Thymus (tissue), 11 donors: ENCODE data around the gene SLC2A13. TPM values are rescaled to one million over a fixed set of nuclear protein-coding genes. Genes with fewer than 3 reads are reported as not detected.
"Not testable (repeated sequence)": the region's sequence is repeated elsewhere in the genome, so short reads cannot be mapped to it uniquely, and the experiment has no call there.

Source experiments
- DNase-seq, 9 donors: peaks; one replicate each; pipeline ENCODE4 v3.0.0-alpha.2; 2013; ENCODE audit warnings: low spot score in 9 of 9, low read depth in 6 of 9, missing footprints in 1 of 9
- H3K27ac ChIP-seq, 2 donors: one replicate each; pipeline ENCODE4 v1.5.1; 2013; ENCODE audit warnings: control low read depth in 1 of 2, low read depth in 1 of 2, low read length in 1 of 2, mild to moderate bottlenecking in 1 of 2, moderate library complexity in 1 of 2
- H3K27me3 ChIP-seq, 2 donors: one replicate each; pipeline ENCODE4 v1.5.1; 2013; ENCODE audit warnings: low read length in 1 of 2; ENCODE audit not compliant: control insufficient read depth in 2 of 2, insufficient read depth in 1 of 2
- H3K36me3 ChIP-seq, 2 donors: one replicate each; pipeline ENCODE4 v1.5.1; 2013; ENCODE audit warnings: low read length in 1 of 2, mild to moderate bottlenecking in 1 of 2, moderate library complexity in 1 of 2; ENCODE audit not compliant: control insufficient read depth in 2 of 2, insufficient read depth in 2 of 2
- H3K4me1 ChIP-seq, 2 donors: one replicate each; pipeline ENCODE4 v1.5.1; 2013; ENCODE audit warnings: low read length in 2 of 2; ENCODE audit not compliant: control insufficient read depth in 2 of 2, insufficient read depth in 2 of 2
- H3K4me3 ChIP-seq, 2 donors: one replicate each; pipeline ENCODE4 v1.5.1; 2013; ENCODE audit warnings: low read length in 2 of 2, control low read depth in 1 of 2, mild to moderate bottlenecking in 1 of 2
- H3K9me3 ChIP-seq, 2 donors: one replicate each; pipeline ENCODE4 v1.5.1; 2013; ENCODE audit warnings: low read length in 1 of 2, mild to moderate bottlenecking in 1 of 2; ENCODE audit not compliant: control insufficient read depth in 2 of 2, insufficient read depth in 1 of 2
- WGBS: extraction: QIAGEN DNeasy Blood & Tissue Kit; methylation state at CpG from one replicate; pipeline ENCODE4 v1.1.7; 2013; 5-methylcytosine and 5-hydroxymethylcytosine counted together
- polyA plus RNA-seq: library from polyadenylated mRNA; stranded (reverse); fragments of 200-250 nt; gene quantifications from one replicate; pipeline ENCODE4 v1.2.3, GENCODE V29; 2013
- total RNA-seq: library from RNA; stranded (reverse); fragments of 120-200 nt; gene quantifications from one replicate; pipeline ENCODE4 v1.2.4, GENCODE V29; 2013
- donor health status: healthy.

The SLC2A13 gene
- total and polyA plus RNA-seq, 2 donors: 2.6 to 3.4 TPM

DNA sequence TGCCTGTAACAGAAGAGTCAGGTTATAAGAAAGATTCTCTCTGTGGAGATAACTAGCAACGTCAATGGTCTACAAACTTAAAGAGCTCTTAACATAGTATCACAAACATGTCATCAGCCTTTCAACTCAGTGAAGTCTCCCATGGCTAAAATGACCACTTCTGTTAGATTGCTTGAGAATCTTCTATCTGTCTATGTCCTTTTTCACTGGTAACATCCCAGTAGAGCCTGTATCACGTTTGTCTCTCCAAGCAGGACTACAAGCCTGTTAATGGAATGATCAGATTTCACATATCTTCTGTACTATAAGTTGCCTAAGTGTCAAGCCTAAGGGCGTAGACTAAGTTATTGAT lies 50.7 kb downstream of the SLC2A13 start:
- 94% methylated on average over 3 of the region's 3 CpGs for WGBS

DNA sequence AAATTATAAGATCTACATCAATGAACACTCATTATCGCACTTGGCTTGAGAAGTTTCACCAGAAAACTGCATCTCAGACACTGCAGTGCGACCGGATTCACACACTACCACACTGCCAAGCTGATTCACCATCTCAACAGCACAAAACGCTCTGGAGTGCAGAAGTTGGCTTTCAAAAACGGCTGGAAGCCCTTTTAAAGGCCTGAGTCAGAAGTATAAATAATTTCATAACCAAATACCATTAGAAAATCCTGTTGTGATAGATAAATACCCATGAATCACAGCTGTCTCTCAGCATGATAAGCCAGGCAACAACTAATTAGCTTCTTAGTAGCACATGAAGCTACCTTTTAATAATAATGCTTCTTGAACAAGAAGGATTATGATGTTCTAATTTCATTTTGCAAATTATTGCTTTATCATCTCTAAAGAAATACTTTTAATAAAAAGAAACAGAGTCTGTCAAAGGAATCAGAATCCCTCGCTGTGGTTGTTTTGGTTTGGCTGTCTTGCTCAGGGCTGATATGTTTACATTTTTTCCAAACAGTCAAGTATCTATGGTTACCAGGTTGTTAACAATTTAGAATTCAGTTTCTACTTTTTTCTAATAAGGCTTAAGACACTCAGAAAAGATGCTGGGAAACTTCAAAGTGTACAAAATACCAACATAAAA lies 51.2 kb downstream of the SLC2A13 start:
- DNase-seq: no peak
- no peaks in the 10 kb centered on the region for H3K27me3 ChIP-seq
- 88% methylated on average over 6 of the region's 6 CpGs for WGBS
- no peak overlapping the region for H3K4me3 ChIP-seq
- no peaks in the 10 kb centered on the region for H3K4me1 ChIP-seq
- no peak overlapping the region for H3K27ac ChIP-seq
- no peaks in the 10 kb centered on the region for H3K36me3 ChIP-seq
- no peaks in the 10 kb centered on the region for H3K9me3 ChIP-seq

More for the DNA sequence above, 50.7 kb downstream of the SLC2A13 start:
- H3K27ac ChIP-seq: no peak overlapping the region
- no peak for DNase-seq
- H3K4me3 ChIP-seq: no peak overlapping the region
- no peaks in the 10 kb centered on the region for H3K4me1 ChIP-seq
- H3K9me3 ChIP-seq: no peaks in the 10 kb centered on the region
- no peaks in the 10 kb centered on the region for H3K36me3 ChIP-seq
- no peaks in the 10 kb centered on the region for H3K27me3 ChIP-seq

GRCh38 chr12:40049268-40049667 lies 56.6 kb downstream of the SLC2A13 start:
- no peaks in the 10 kb centered on the region for H3K4me1 ChIP-seq
- H3K4me3 ChIP-seq: no peak overlapping the region
- DNase-seq: no peak
- 91% methylated on average over 1 of the region's 1 CpG for WGBS
- H3K36me3 ChIP-seq: no peaks in the 10 kb centered on the region
- H3K27ac ChIP-seq: no peak overlapping the region
- H3K27me3 ChIP-seq: no peaks in the 10 kb centered on the region
- no peaks in the 10 kb centered on the region for H3K9me3 ChIP-seq

DNA sequence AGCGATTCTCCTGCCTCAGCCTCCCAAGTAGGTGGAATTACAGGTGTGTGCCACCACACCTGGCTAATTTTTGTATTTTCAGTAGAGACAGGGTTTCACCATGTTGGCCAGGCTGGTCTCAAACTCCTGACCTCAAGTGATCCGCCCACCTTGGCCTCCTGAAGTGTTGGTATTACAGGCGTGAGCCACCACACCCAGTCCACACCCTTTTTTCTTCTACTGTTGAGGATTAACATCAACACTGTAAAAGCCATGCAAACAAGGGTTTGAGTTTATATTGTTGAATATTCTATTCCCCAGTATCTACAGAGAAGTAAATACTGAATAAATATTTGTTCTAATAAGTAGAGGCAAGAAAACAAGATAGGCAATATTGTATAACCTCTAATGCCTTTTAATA lies 58.9 kb downstream of the SLC2A13 start:
- H3K9me3 ChIP-seq, H3K36me3 ChIP-seq, H3K4me3 ChIP-seq, DNase-seq, H3K27ac ChIP-seq, H3K4me1 ChIP-seq, H3K27me3 ChIP-seq: not testable (repeated sequence)
- WGBS: 95% methylated on average over 3 of the region's 3 CpGs

DNA sequence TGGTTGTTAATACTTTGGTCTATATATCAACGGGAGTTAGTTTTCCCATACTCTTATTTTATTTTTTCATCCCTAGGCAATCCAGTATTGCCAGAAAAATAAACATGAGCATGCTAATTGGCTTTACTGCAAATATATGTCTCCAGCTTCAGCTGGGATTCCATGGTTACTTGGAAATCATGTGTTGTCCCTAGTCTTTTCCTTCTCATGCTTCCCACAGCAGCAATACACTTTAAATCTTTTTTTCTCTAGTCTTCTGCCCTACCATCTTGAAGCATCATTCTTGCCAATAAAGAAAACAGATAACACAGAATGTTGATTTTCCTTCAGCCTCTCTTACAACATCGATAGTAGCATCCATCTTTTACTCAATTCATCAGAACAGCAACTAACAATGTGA lies 60.2 kb downstream of the SLC2A13 start:
- no peak for DNase-seq
- Histone ChIP-seq H3K4me3 (no peak overlapping the region), H3K27ac (no peak overlapping the region), H3K9me3 (no peaks in the 10 kb centered on the region), H3K36me3 (no peaks in the 10 kb centered on the region), H3K4me1 (no peaks in the 10 kb centered on the region), H3K27me3 (no peaks in the 10 kb centered on the region)
- 95% methylated on average over 2 of the region's 2 CpGs for WGBS

GRCh38 chr12:40044396-40044795 lies 61.5 kb downstream of the SLC2A13 start:
- Histone ChIP-seq H3K27ac (no peak overlapping the region), H3K36me3 (no peaks in the 10 kb centered on the region), H3K4me3 (no peak overlapping the region), H3K4me1 (no peaks in the 10 kb centered on the region), H3K27me3 (no peaks in the 10 kb centered on the region), H3K9me3 (no peaks in the 10 kb centered on the region)
- no peak for DNase-seq

DNA sequence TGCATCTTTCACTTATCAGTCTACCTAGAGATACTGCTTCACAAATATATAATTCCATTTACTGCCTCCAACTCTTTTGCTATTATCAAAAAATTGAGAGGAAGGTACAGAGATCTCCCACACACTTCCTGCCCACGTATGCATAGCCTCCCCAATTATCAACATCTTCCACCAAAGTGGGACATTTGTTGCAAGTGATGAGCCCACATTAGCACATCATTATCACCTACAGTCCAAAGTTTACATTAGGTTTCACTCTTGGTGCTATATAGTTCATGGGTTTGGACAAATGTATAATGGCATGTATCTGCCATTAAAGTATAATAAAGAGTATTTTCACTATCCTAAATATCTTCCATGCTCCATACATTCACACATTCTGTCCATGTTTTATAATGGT lies 66.3 kb downstream of the SLC2A13 start:
- DNase-seq: no peak
- Histone ChIP-seq H3K9me3 (no peaks in the 10 kb centered on the region), H3K27ac (no peak overlapping the region), H3K4me3 (no peak overlapping the region), H3K4me1 (no peaks in the 10 kb centered on the region), H3K27me3 (no peaks in the 10 kb centered on the region), H3K36me3 (no peaks in the 10 kb centered on the region)
- WGBS: 71% methylated on average over 1 of the region's 1 CpG

GRCh38 chr12:40038619-40039018 lies 67.3 kb downstream of the SLC2A13 start:
- Histone ChIP-seq H3K4me1 (no peaks in the 10 kb centered on the region), H3K4me3 (no peak overlapping the region), H3K36me3 (no peaks in the 10 kb centered on the region), H3K9me3 (no peaks in the 10 kb centered on the region), H3K27ac (no peak overlapping the region), H3K27me3 (no peaks in the 10 kb centered on the region)
- WGBS: 94% methylated on average over 3 of the region's 3 CpGs
- no peak for DNase-seq

GRCh38 chr12:40034712-40035111 lies 71.2 kb downstream of the SLC2A13 start:
- no peaks in the 10 kb centered on the region for H3K9me3 ChIP-seq
- no peaks in the 10 kb centered on the region for H3K36me3 ChIP-seq
- 44% methylated on average over 2 of the region's 2 CpGs for WGBS
- H3K4me3 ChIP-seq: no peak overlapping the region
- DNase-seq: no peak
- H3K27ac ChIP-seq: no peak overlapping the region
- H3K4me1 ChIP-seq: no peaks in the 10 kb centered on the region
- H3K27me3 ChIP-seq: no peaks in the 10 kb centered on the region

- H3K4me1 ChIP-seq: no peaks in the 10 kb centered on the region
- no peak overlapping the region for H3K4me3 ChIP-seq
- no peak overlapping the region for H3K27ac ChIP-seq
- no peaks in the 10 kb centered on the region for H3K9me3 ChIP-seq
- no peaks in the 10 kb centered on the region for H3K27me3 ChIP-seq
- H3K36me3 ChIP-seq: no peaks in the 10 kb centered on the region
- DNase-seq: no peak
Measured at GRCh38 chr12:40034156-40034555, 71.7 kb downstream of the SLC2A13 start.
